ENCODE measurements around the gene SLC9A8. TPM values are rescaled to one million over a fixed set of nuclear protein-coding genes. Genes with fewer than 3 reads are reported as not detected.

Gene SLC9A8
- 7.0 to 9.8 TPM (median 9.0 TPM) in 5 replicates for total RNA-seq (2022; extraction: Qiagen RNA extraction)

GRCh38 chr20:49812507-49813304 is at the start of gene SLC9A8:
Gene SLC9A8 (plus strand): TSS chr20:49812828. CDS start chr20:49812923, 95 bp downstream.

GRCh38 chr20:49915380-49916145 is 102.9 kb downstream of the SLC9A8 start, which contains the start of gene SPATA2:
Gene SPATA2 (minus strand): TSS chr20:49915529. CDS start chr20:49908490, 7,039 bp downstream.

GRCh38 chr20:49936153-49937026 is 123.8 kb downstream of the SLC9A8 start, which contains the start of gene RNF114:
Gene RNF114 (plus strand): TSS chr20:49936397. CDS start chr20:49936413, 16 bp downstream.

Other genes starting within 250 kb of the SLC9A8 start
- 0.04 to 0.09 TPM (median 0.07 TPM) in 3 of 5 replicates, not detected in the others for gene PTGIS, start 244.7 kb upstream of the SLC9A8 start, total RNA-seq (2022; extraction: Qiagen RNA extraction)
- gene B4GALT5, start 99.0 kb upstream of the SLC9A8 start, total RNA-seq (2022; extraction: Qiagen RNA extraction), result 48.8 to 65.6 TPM (median 60.1 TPM) in 5 replicates
- 7.0 to 10.1 TPM (median 8.5 TPM) in 5 replicates for gene SPATA2, start 102.7 kb downstream of the SLC9A8 start, total RNA-seq (2022; extraction: Qiagen RNA extraction)
- 69.9 to 78.6 TPM (median 73.5 TPM) in 5 replicates for gene RNF114, start 123.6 kb downstream of the SLC9A8 start, total RNA-seq (2022; extraction: Qiagen RNA extraction)
- gene SNAI1, start 170.2 kb downstream of the SLC9A8 start, total RNA-seq (2022; extraction: Qiagen RNA extraction), result 12.4 to 17.1 TPM (median 16.3 TPM) in 5 replicates